ENCODE results near the gene DDA1.

- TF ChIP-seq SP1 (CRISPR knock-in tag; IDR thresholded peaks at IDR 0.05) (no peak), ZBTB40 (IDR thresholded peaks at IDR 0.05) (no peak), ZBTB40 (CRISPR knock-in tag; IDR thresholded peaks at IDR 0.05) (no peak), BHLHE40 (IDR thresholded peaks at IDR 0.05; ENCODE audit: low read length) (no peak), TBL1XR1 (IDR thresholded peaks at IDR 0.05; ENCODE audit: low read length in 2 of 2) (no peak), CREB3 (tag; conservative IDR thresholded peaks at IDR 0.05; ENCODE audit: low read depth) (no peak), POLR2A (conservative IDR thresholded peaks at IDR 0.05) (no peak), SPI1 (IDR thresholded peaks at IDR 0.05; ENCODE audit: borderline replicate concordance, low read depth, low read length) (no peak), ZBTB49 (CRISPR knock-in tag; IDR thresholded peaks at IDR 0.05; ENCODE audit: borderline replicate concordance) (no peak), CHD2 (IDR thresholded peaks at IDR 0.05; ENCODE audit: low read depth, low read length) (no peak)
- TF ChIP-seq, protein P1, sequence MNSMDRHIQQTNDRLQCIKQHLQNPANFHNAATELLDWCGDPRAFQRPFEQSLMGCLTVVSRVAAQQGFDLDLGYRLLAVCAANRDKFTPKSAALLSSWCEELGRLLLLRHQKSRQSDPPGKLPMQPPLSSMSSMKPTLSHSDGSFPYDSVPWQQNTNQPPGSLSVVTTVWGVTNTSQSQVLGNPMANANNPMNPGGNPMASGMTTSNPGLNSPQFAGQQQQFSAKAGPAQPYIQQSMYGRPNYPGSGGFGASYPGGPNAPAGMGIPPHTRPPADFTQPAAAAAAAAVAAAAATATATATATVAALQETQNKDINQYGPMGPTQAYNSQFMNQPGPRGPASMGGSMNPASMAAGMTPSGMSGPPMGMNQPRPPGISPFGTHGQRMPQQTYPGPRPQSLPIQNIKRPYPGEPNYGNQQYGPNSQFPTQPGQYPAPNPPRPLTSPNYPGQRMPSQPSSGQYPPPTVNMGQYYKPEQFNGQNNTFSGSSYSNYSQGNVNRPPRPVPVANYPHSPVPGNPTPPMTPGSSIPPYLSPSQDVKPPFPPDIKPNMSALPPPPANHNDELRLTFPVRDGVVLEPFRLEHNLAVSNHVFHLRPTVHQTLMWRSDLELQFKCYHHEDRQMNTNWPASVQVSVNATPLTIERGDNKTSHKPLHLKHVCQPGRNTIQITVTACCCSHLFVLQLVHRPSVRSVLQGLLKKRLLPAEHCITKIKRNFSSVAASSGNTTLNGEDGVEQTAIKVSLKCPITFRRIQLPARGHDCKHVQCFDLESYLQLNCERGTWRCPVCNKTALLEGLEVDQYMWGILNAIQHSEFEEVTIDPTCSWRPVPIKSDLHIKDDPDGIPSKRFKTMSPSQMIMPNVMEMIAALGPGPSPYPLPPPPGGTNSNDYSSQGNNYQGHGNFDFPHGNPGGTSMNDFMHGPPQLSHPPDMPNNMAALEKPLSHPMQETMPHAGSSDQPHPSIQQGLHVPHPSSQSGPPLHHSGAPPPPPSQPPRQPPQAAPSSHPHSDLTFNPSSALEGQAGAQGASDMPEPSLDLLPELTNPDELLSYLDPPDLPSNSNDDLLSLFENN (IDR thresholded peaks at IDR 0.05; ENCODE audit: low read depth in 2 of 2, low read length in 2 of 2) = no peak
- TF ChIP-seq, protein P2, sequence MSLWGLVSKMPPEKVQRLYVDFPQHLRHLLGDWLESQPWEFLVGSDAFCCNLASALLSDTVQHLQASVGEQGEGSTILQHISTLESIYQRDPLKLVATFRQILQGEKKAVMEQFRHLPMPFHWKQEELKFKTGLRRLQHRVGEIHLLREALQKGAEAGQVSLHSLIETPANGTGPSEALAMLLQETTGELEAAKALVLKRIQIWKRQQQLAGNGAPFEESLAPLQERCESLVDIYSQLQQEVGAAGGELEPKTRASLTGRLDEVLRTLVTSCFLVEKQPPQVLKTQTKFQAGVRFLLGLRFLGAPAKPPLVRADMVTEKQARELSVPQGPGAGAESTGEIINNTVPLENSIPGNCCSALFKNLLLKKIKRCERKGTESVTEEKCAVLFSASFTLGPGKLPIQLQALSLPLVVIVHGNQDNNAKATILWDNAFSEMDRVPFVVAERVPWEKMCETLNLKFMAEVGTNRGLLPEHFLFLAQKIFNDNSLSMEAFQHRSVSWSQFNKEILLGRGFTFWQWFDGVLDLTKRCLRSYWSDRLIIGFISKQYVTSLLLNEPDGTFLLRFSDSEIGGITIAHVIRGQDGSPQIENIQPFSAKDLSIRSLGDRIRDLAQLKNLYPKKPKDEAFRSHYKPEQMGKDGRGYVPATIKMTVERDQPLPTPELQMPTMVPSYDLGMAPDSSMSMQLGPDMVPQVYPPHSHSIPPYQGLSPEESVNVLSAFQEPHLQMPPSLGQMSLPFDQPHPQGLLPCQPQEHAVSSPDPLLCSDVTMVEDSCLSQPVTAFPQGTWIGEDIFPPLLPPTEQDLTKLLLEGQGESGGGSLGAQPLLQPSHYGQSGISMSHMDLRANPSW (CRISPR knock-in tag; IDR thresholded peaks at IDR 0.05) = no peak
These were observed 32.5 kb downstream of the DDA1 start for GRCh38 chr19:17341845-17342244.

Measured in K562 (cell line).